HEK293 (cell line): ENCODE results near the gene RPN2.

ENCODE experiments used
- GLI4 ChIP-seq: fragments of 450-650 bp; formaldehyde crosslinking; IDR thresholded peaks from 2 replicates; pipeline ENCODE4 v1.5.1; 2016; ENCODE audit warnings: missing biosample characterization, missing genetic modification characterization
- SETDB1 ChIP-seq: IDR thresholded peaks from one replicate; pipeline ENCODE4 v1.6.1; 2017; ENCODE audit warnings: mild to moderate bottlenecking, low read length, moderate library complexity, mixed read lengths; ENCODE audit not compliant: insufficient read length
- ZBTB21 ChIP-seq: fragments of 450-650 bp; formaldehyde crosslinking; IDR thresholded peaks from 2 replicates; pipeline ENCODE4 v1.5.1; 2017; ENCODE audit warnings: missing biosample characterization, missing genetic modification characterization
- ZBTB7A ChIP-seq: fragments of 450-650 bp; formaldehyde crosslinking; IDR thresholded peaks from 2 replicates; pipeline ENCODE4 v1.5.1; 2016; ENCODE audit warnings: low read depth, missing biosample characterization, missing genetic modification characterization
- ZNF10 ChIP-seq: fragments of 450-650 bp; formaldehyde crosslinking; IDR thresholded peaks from 2 replicates; pipeline ENCODE4 v1.5.1; 2017; ENCODE audit warnings: missing biosample characterization, missing genetic modification characterization
- TF ChIP-seq, protein P1 (sequence below): fragments of 450-650 bp; formaldehyde crosslinking; IDR thresholded peaks from 2 replicates; pipeline ENCODE4 v1.5.1; 2016; ENCODE audit warnings: missing biosample characterization, missing genetic modification characterization
- TF ChIP-seq, protein P2 (sequence below): sonication (generic); formaldehyde crosslinking; IDR thresholded peaks from 2 replicates; pipeline ENCODE4 v1.8.1; 2022; ENCODE audit warnings: mild to moderate bottlenecking, moderate library complexity, missing genetic modification reagents
- TF ChIP-seq, protein P3 (sequence below): fragments of 450-650 bp; formaldehyde crosslinking; IDR thresholded peaks from 2 replicates; pipeline ENCODE4 v1.5.1; 2016; ENCODE audit warnings: missing biosample characterization, missing genetic modification characterization
- TF ChIP-seq, protein P4 (sequence below): fragments of 450-650 bp; formaldehyde crosslinking; IDR thresholded peaks from 2 replicates; pipeline ENCODE4 v1.5.1; 2017; ENCODE audit warnings: missing biosample characterization, missing genetic modification characterization
- TF ChIP-seq, protein P5 (sequence below): fragments of 450-650 bp; formaldehyde crosslinking; IDR thresholded peaks from 2 replicates; pipeline ENCODE4 v1.5.1; 2016; ENCODE audit warnings: missing biosample characterization, missing genetic modification characterization, low read depth

DNA sequence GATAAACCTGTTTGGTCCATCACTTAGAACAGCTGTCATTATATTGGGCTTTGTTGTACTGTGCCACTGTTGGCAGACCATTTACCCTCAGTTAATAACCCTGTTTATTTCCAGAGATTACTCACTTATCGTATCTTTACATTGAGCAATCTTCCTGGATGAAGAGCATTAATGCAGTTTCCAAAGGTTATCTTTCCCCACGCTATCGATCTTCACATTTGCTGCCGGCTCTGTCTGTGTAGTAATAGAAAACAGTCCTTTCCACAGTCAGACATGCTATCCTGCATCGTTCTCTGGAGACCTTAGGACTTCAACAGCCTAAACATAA, 55.1 kb downstream of the RPN2 start:
- TF ChIP-seq, protein P1, sequence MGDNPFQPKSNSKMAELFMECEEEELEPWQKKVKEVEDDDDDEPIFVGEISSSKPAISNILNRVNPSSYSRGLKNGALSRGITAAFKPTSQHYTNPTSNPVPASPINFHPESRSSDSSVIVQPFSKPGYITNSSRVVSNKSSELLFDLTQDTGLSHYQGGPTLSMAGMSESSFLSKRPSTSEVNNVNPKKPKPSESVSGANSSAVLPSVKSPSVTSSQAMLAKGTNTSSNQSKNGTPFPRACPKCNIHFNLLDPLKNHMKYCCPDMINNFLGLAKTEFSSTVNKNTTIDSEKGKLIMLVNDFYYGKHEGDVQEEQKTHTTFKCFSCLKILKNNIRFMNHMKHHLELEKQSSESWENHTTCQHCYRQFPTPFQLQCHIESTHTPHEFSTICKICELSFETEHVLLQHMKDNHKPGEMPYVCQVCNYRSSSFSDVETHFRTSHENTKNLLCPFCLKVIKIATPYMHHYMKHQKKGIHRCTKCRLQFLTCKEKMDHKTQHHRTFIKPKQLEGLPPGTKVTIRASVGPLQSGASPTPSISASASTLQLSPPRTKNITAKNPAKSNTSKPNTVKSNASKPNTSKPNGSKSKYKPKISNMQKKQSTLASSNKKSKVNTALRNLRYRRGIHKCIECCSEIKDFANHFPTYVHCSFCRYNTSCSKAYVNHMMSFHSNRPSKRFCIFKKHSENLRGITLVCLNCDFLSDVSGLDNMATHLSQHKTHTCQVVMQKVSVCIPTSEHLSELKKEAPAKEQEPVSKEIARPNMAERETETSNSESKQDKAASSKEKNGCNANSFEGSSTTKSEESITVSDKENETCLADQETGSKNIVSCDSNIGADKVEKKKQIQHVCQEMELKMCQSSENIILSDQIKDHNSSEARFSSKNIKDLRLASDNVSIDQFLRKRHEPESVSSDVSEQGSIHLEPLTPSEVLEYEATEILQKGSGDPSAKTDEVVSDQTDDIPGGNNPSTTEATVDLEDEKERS (tag by site-specific recombination), result no peak
- TF ChIP-seq, protein P2, sequence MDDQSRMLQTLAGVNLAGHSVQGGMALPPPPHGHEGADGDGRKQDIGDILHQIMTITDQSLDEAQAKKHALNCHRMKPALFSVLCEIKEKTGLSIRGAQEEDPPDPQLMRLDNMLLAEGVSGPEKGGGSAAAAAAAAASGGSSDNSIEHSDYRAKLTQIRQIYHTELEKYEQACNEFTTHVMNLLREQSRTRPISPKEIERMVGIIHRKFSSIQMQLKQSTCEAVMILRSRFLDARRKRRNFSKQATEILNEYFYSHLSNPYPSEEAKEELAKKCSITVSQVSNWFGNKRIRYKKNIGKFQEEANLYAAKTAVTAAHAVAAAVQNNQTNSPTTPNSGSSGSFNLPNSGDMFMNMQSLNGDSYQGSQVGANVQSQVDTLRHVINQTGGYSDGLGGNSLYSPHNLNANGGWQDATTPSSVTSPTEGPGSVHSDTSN (CRISPR knock-in tag), result no peak
- TF ChIP-seq ZBTB21 (tag by site-specific recombination), result no peak
- no peak for TF ChIP-seq SETDB1
- TF ChIP-seq, protein P3, sequence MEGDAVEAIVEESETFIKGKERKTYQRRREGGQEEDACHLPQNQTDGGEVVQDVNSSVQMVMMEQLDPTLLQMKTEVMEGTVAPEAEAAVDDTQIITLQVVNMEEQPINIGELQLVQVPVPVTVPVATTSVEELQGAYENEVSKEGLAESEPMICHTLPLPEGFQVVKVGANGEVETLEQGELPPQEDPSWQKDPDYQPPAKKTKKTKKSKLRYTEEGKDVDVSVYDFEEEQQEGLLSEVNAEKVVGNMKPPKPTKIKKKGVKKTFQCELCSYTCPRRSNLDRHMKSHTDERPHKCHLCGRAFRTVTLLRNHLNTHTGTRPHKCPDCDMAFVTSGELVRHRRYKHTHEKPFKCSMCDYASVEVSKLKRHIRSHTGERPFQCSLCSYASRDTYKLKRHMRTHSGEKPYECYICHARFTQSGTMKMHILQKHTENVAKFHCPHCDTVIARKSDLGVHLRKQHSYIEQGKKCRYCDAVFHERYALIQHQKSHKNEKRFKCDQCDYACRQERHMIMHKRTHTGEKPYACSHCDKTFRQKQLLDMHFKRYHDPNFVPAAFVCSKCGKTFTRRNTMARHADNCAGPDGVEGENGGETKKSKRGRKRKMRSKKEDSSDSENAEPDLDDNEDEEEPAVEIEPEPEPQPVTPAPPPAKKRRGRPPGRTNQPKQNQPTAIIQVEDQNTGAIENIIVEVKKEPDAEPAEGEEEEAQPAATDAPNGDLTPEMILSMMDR (tag by site-specific recombination), result no peak
- TF ChIP-seq ZBTB7A (tag by site-specific recombination), result no peak
- TF ChIP-seq ZNF10 (tag by site-specific recombination), result no peak
- TF ChIP-seq, protein P4, sequence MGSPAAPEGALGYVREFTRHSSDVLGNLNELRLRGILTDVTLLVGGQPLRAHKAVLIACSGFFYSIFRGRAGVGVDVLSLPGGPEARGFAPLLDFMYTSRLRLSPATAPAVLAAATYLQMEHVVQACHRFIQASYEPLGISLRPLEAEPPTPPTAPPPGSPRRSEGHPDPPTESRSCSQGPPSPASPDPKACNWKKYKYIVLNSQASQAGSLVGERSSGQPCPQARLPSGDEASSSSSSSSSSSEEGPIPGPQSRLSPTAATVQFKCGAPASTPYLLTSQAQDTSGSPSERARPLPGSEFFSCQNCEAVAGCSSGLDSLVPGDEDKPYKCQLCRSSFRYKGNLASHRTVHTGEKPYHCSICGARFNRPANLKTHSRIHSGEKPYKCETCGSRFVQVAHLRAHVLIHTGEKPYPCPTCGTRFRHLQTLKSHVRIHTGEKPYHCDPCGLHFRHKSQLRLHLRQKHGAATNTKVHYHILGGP, result no peak
- TF ChIP-seq GLI4 (tag by site-specific recombination), result no peak
- TF ChIP-seq, protein P5, sequence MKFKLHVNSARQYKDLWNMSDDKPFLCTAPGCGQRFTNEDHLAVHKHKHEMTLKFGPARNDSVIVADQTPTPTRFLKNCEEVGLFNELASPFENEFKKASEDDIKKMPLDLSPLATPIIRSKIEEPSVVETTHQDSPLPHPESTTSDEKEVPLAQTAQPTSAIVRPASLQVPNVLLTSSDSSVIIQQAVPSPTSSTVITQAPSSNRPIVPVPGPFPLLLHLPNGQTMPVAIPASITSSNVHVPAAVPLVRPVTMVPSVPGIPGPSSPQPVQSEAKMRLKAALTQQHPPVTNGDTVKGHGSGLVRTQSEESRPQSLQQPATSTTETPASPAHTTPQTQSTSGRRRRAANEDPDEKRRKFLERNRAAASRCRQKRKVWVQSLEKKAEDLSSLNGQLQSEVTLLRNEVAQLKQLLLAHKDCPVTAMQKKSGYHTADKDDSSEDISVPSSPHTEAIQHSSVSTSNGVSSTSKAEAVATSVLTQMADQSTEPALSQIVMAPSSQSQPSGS (tag by site-specific recombination), result no peak
